ENCODE data around the gene RNASEH1. TPM values are rescaled to one million over a fixed set of nuclear protein-coding genes. Genes with fewer than 3 reads are reported as not detected.

Gene RNASEH1
- total and polyA plus RNA-seq, 2 of the 13 experiments (the other 11 are each of a cell fraction or from before 2014, with no cell fraction given), result 14.5 to 57.4 TPM

DNA sequence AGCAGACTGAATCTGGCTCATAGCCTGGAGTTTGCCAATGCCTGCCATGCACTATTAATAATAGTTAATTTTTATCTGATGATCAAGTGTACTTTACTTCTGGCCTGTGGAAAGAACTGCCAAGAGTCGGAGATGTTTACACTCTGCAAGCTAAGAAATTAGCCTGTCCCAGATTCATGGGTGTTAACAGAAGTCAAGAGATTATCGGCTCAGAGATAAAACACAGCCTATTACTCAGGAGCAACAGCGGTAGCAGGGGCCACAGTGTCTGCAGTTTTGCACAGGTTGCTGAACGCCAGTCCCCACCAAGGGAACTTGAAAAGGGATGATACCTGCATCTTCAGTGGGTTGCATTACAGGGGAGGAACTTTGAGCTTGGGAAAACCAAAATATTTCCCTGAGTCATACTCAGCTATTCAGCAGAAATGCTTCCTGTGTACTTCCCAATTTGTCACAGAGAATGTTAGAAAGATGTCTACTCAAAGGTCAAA is 34.5 kb downstream of the RNASEH1 start (continued):
- TF ChIP-seq, protein P1, sequence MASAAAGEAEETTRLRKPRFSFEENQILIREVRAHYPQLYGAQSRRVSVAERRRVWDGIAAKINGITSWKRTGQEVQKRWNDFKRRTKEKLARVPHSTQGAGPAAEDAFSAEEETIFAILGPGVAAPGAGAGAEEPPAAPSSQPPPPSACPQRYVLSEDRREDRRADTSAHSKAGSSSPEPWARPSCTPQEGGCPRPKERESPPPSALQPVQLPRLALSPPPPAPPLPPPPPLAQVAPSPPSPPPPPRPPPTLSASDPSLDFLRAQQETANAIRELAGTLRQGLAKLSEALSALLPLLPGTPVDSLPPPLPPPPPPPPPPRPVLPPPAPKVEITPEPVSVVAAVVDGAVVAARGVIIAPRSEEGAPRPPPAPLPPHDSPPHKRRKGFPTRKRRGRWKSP (CRISPR knock-in tag; IDR thresholded peaks at IDR 0.05), result no peak
- TF ChIP-seq ZNF724P (CRISPR knock-in tag; IDR thresholded peaks at IDR 0.05; ENCODE audit: borderline replicate concordance), result no peak
- TF ChIP-seq, protein P2, sequence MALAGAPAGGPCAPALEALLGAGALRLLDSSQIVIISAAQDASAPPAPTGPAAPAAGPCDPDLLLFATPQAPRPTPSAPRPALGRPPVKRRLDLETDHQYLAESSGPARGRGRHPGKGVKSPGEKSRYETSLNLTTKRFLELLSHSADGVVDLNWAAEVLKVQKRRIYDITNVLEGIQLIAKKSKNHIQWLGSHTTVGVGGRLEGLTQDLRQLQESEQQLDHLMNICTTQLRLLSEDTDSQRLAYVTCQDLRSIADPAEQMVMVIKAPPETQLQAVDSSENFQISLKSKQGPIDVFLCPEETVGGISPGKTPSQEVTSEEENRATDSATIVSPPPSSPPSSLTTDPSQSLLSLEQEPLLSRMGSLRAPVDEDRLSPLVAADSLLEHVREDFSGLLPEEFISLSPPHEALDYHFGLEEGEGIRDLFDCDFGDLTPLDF (CRISPR knock-in tag; IDR thresholded peaks at IDR 0.05), result no peak
- TF ChIP-seq ZNF451 (CRISPR knock-in tag; IDR thresholded peaks at IDR 0.05), result no peak
- TF ChIP-seq ZZZ3 (CRISPR knock-in tag; IDR thresholded peaks at IDR 0.05; ENCODE audit: borderline replicate concordance), result no peak
- TF ChIP-seq, protein P3, sequence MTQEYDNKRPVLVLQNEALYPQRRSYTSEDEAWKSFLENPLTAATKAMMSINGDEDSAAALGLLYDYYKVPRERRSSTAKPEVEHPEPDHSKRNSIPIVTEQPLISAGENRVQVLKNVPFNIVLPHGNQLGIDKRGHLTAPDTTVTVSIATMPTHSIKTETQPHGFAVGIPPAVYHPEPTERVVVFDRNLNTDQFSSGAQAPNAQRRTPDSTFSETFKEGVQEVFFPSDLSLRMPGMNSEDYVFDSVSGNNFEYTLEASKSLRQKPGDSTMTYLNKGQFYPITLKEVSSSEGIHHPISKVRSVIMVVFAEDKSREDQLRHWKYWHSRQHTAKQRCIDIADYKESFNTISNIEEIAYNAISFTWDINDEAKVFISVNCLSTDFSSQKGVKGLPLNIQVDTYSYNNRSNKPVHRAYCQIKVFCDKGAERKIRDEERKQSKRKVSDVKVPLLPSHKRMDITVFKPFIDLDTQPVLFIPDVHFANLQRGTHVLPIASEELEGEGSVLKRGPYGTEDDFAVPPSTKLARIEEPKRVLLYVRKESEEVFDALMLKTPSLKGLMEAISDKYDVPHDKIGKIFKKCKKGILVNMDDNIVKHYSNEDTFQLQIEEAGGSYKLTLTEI (CRISPR knock-in tag; conservative IDR thresholded peaks at IDR 0.05), result no peak
- no peak for TF ChIP-seq ZNF383 (CRISPR knock-in tag; IDR thresholded peaks at IDR 0.05; ENCODE audit: borderline replicate concordance)
- TF ChIP-seq SETDB1 (CRISPR knock-in tag; IDR thresholded peaks at IDR 0.05; ENCODE audit: borderline replicate concordance), result no peak
- peak; percentile 33; the same call in 1 of the 2 replicates for TF ChIP-seq ETV5 (CRISPR knock-in tag; IDR thresholded peaks at IDR 0.05; ENCODE audit: borderline replicate concordance)
- TF ChIP-seq, protein P4, sequence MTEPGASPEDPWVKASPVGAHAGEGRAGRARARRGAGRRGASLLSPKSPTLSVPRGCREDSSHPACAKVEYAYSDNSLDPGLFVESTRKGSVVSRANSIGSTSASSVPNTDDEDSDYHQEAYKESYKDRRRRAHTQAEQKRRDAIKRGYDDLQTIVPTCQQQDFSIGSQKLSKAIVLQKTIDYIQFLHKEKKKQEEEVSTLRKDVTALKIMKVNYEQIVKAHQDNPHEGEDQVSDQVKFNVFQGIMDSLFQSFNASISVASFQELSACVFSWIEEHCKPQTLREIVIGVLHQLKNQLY (CRISPR knock-in tag; IDR thresholded peaks at IDR 0.05), result no peak
- TF ChIP-seq ZNF34 (CRISPR knock-in tag; IDR thresholded peaks at IDR 0.05; ENCODE audit: borderline replicate concordance), result no peak
- no peak for TF ChIP-seq ZEB1 (IDR thresholded peaks at IDR 0.05; ENCODE audit: insufficient replicate concordance, low read depth)
- no peak for TF ChIP-seq ZNF780A (CRISPR knock-in tag; IDR thresholded peaks at IDR 0.05)
- no peak for TF ChIP-seq ZNF777 (CRISPR knock-in tag; IDR thresholded peaks at IDR 0.05)
- no peak for TF ChIP-seq POLR2AphosphoS2 (IDR thresholded peaks at IDR 0.05; ENCODE audit: low read depth, low read length)
- 0 out of 2 replicates have a peak, but pooled peaks have one; percentile 35 for TF ChIP-seq ZNF343 (CRISPR knock-in tag; IDR thresholded peaks at IDR 0.05)
- 0 out of 2 replicates have a peak, but pooled peaks have one; percentile 13 for TF ChIP-seq MEIS1 (CRISPR knock-in tag; IDR thresholded peaks at IDR 0.05; ENCODE audit: borderline replicate concordance)
- TF ChIP-seq, protein P5, sequence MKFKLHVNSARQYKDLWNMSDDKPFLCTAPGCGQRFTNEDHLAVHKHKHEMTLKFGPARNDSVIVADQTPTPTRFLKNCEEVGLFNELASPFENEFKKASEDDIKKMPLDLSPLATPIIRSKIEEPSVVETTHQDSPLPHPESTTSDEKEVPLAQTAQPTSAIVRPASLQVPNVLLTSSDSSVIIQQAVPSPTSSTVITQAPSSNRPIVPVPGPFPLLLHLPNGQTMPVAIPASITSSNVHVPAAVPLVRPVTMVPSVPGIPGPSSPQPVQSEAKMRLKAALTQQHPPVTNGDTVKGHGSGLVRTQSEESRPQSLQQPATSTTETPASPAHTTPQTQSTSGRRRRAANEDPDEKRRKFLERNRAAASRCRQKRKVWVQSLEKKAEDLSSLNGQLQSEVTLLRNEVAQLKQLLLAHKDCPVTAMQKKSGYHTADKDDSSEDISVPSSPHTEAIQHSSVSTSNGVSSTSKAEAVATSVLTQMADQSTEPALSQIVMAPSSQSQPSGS (CRISPR knock-in tag; IDR thresholded peaks at IDR 0.05), result 0 out of 2 replicates have a peak, but pooled peaks have one; percentile 4
- no peak for TF ChIP-seq ZBTB38 (CRISPR knock-in tag; IDR thresholded peaks at IDR 0.05)
- TF ChIP-seq, protein P6, sequence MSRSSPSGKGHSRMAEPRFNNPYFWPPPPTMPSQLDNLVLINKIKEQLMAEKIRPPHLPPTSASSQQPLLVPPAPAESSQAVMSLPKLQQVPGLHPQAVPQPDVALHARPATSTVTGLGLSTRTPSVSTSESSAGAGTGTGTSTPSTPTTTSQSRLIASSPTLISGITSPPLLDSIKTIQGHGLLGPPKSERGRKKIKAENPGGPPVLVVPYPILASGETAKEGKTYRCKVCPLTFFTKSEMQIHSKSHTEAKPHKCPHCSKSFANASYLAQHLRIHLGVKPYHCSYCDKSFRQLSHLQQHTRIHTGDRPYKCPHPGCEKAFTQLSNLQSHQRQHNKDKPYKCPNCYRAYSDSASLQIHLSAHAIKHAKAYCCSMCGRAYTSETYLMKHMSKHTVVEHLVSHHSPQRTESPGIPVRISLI (CRISPR knock-in tag; IDR thresholded peaks at IDR 0.05; ENCODE audit: borderline replicate concordance), result no peak
- TF ChIP-seq, protein P7, sequence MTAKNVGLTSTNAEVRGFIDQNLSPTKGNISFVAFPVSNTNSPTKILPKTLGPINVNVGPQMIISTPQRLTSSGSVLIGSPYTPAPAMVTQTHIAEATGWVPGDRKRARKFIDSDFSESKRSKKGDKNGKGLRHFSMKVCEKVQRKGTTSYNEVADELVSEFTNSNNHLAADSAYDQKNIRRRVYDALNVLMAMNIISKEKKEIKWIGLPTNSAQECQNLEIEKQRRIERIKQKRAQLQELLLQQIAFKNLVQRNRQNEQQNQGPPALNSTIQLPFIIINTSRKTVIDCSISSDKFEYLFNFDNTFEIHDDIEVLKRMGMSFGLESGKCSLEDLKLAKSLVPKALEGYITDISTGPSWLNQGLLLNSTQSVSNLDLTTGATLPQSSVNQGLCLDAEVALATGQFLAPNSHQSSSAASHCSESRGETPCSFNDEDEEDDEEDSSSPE (CRISPR knock-in tag; IDR thresholded peaks at IDR 0.05), result no peak
- no peak for TF ChIP-seq KLF13 (CRISPR knock-in tag; IDR thresholded peaks at IDR 0.05)

Data from HepG2 (cell line).